RWPE1 (cell line): ENCODE data around the gene ANO6.

Experiments
- CTCF ChIA-PET: fragments of 350-600 bp; sonication (Branson Sonifier 250); formaldehyde crosslinking; extraction: SDS; loops from one replicate; lab custom pipeline; 2021; lab: Yijun Ruan, JAX
- POLR2A ChIA-PET: fragments of 400-600 bp; formaldehyde crosslinking; extraction: SDS; loops from one replicate; lab custom pipeline; 2020; ENCODE audit warnings: antibody characterized with exemption; ENCODE audit not compliant: low non-redundant PET; lab: Yijun Ruan, JAX
- DNase-seq: peaks from one replicate; pipeline ENCODE4 v3.0.0; 2012; ENCODE audit warnings: low spot score
- H3K27ac ChIP-seq: fragments of 450-650 bp; 2 replicates; pipeline ENCODE4 v1.5.1; 2017
- CTCF ChIP-seq: fragments of 450-650 bp; conservative IDR thresholded peaks from 2 replicates; pipeline ENCODE4 v1.5.1; 2017; ENCODE audit warnings: low read depth, mild to moderate bottlenecking

ANO6 gene

DNA sequence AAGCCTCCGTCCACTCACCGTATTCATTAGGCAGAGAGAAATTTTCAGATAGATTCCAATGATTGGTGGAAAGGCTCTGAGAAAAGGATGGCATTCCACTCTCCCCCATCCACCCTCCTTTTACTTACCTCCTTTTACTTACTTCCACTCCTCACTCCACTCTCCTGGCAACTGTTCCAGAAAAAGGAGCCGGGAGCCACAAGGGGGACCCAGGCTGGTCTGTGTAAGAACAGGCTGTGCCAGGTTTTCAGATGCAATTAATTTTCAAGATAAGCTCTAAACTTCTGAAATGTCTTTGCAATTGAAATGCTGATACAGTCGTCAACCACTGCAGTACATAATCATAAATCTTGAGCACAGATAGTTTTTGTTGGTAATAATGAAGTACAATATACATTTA, 248.8 kb downstream of the ANO6 start:
- CTCF ChIA-PET: no interaction called here
- DNase-seq: no peak
- no peak overlapping the region for H3K27ac ChIP-seq

DNA sequence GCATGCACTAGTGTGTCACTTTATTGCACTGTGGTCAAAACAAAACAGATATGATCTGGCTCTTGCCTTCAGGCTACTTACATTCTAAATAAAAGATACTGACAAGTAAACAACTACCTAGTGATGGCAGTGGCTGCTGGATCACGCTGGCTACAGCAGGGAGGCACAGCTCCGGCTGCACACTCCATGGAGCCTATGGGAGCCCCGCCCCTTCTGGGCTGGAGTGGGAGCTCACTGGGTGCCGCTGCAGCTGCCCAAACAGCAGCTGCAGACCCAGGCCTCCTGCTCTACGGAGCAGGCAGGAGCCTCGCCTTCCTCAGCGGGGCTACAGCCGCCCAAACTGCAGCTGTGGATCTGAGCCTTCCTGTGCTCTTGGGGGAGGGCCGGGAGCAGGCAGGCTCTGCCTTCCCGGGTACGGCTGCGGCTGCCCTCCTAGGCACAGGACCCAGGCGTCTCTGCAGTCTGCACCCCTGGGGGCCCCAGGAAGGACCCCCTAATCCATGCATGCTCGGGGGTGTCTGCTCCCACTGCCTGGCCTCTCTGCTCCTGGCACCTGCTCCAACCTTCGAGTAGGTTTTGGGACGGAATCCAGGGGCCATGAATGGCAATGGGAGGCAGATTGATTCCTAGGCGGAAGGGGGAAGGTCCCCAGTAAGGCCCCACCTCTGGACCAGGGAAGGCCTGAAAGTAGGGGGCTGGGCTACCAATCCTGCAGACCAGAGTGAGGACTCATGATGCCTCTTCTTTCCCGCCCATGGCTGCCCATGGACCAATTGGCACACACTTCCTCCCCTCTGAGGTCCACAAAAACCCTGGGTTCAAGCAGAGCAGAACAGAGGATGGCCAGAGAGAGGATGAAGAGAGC, 253.1 kb downstream of the ANO6 start:
- H3K27ac ChIP-seq: no peak overlapping the region
- POLR2A ChIA-PET: no interaction called here
- no peak for DNase-seq
- TF ChIP-seq CTCF: no peak
- CTCF ChIA-PET: no interaction called here

More for the DNA sequence above, 248.8 kb downstream of the ANO6 start:
- POLR2A ChIA-PET: no interaction called here
- no peak for TF ChIP-seq CTCF

- H3K27ac ChIP-seq: no peak overlapping the region
- CTCF ChIA-PET: no interaction called here
- POLR2A ChIA-PET: no interaction called here
- no peak for TF ChIP-seq CTCF
- DNase-seq: no peak
Observed at GRCh38 chr12:45469902-45470301, 254.0 kb downstream of the ANO6 start.

DNA sequence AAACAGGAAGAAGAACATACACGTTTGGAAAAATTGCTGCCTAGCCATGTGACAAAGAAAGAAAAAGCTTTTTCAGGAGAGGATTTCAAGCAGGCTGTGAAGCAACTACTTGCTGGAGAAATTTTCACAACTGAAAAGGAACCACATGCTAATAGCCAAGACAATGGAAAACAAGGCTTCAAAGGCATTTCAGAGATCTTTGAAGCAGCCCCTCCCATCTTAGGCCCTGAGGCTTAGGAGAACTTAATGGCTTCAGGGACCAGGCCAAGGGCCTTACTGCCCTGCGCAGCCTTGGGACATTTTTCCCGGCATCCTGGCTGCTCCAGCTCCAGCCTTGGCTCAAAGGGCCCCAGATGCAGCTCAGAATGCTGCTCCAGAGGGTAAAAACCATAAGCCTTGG, 257.7 kb downstream of the ANO6 start:
- no peak overlapping the region for H3K27ac ChIP-seq
- TF ChIP-seq CTCF: no peak
- POLR2A ChIA-PET: no interaction called here
- no peak for DNase-seq
- CTCF ChIA-PET: no interaction called here

DNA sequence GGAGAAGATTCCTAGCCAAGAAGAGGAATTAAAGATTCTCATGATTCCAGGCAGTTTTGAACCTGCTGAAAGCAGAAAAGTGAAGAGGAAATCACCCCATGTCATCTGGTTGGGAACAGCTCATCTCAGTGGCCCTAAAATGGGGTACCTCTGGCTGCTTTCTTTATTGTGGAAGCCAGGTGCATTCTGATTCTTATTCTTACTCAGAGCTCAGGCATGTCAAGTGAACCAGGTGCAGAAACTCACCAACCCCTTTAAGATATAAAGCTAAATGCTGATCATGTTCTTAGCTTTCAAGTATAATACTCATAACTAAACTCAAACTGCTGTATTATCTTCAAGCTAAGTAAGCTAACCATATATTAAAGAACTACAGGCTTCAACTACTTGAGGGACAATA, 259.7 kb downstream of the ANO6 start:
- POLR2A ChIA-PET: no interaction called here
- H3K27ac ChIP-seq: no peak overlapping the region
- no peak for TF ChIP-seq CTCF
- DNase-seq: no peak
- CTCF ChIA-PET: no interaction called here

DNA sequence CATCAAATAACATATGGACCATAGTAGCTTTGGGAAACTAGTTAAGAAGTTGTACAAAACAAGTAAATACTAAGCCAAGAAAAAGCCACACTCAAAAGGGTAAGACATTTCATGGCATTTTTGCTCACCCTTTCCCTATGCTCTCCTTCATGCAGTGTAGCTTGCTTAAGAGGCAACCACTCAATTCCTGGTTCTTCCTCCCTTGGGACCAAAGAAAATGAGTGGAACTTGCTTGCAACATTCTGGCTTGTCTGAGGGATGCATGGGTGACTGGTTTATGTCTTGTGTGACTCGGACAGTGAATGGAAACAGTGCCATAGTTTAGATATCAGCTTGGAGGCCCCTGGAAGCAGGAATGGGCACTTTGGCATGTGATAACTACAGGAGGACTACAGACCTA, 261.6 kb downstream of the ANO6 start:
- H3K27ac ChIP-seq: no peak overlapping the region
- CTCF ChIA-PET: no interaction called here
- DNase-seq: no peak
- POLR2A ChIA-PET: no interaction called here
- no peak for TF ChIP-seq CTCF
